HG03520 (cell line): ENCODE measurements around the gene SLC4A5.

Experiments used
- ATAC-seq: cut with Tn5 transposase; IDR thresholded peaks from one replicate; pipeline ENCODE4 v1.9.1; 2021; ENCODE audit warnings: mild to moderate bottlenecking, moderate library complexity; ENCODE audit not compliant: unreplicated experiment

Gene SLC4A5

GRCh38 chr2:74275228-74275627 is 68.0 kb downstream of the SLC4A5 start:
- no peak for ATAC-seq

- no peak for ATAC-seq
Measured at GRCh38 chr2:74269667-74270066, 73.5 kb downstream of the SLC4A5 start.

GRCh38 chr2:74267068-74267467 is 76.1 kb downstream of the SLC4A5 start:
- no peak for ATAC-seq

- no peak for ATAC-seq
Measured at GRCh38 chr2:74264281-74264680, 78.9 kb downstream of the SLC4A5 start.

GRCh38 chr2:74262681-74263080 is 80.5 kb downstream of the SLC4A5 start:
- no peak for ATAC-seq

GRCh38 chr2:74261204-74261864 is 81.9 kb downstream of the SLC4A5 start:
- no peak for ATAC-seq

GRCh38 chr2:74260495-74260894 is 82.7 kb downstream of the SLC4A5 start:
- no peak for ATAC-seq

GRCh38 chr2:74259733-74260132 is 83.5 kb downstream of the SLC4A5 start:
- no peak for ATAC-seq

- ATAC-seq: no peak
Measured at GRCh38 chr2:74259191-74259590, 84.0 kb downstream of the SLC4A5 start.

GRCh38 chr2:74255660-74256213 is 87.5 kb downstream of the SLC4A5 start:
- no peak for ATAC-seq

GRCh38 chr2:74253971-74254310 is 89.3 kb downstream of the SLC4A5 start:
- ATAC-seq: no peak

GRCh38 chr2:74253306-74253970 is 89.8 kb downstream of the SLC4A5 start:
- ATAC-seq: no peak

GRCh38 chr2:74252862-74253261 is 90.4 kb downstream of the SLC4A5 start:
- ATAC-seq: no peak

GRCh38 chr2:74252036-74252435 is 91.2 kb downstream of the SLC4A5 start:
- ATAC-seq: no peak

GRCh38 chr2:74250189-74250631 is 93.0 kb downstream of the SLC4A5 start:
- no peak for ATAC-seq

GRCh38 chr2:74249406-74250122 is 93.7 kb downstream of the SLC4A5 start:
- no peak for ATAC-seq

GRCh38 chr2:74246496-74247195 is 96.6 kb downstream of the SLC4A5 start:
- ATAC-seq: no peak

- no peak for ATAC-seq
Measured at GRCh38 chr2:74244286-74244685, 98.9 kb downstream of the SLC4A5 start.

- no peak for ATAC-seq
Measured at GRCh38 chr2:74242354-74243071, 100.7 kb downstream of the SLC4A5 start.

- no peak for ATAC-seq
Measured at GRCh38 chr2:74239346-74239745, 103.9 kb downstream of the SLC4A5 start.

GRCh38 chr2:74238879-74239278 is 104.3 kb downstream of the SLC4A5 start:
- no peak for ATAC-seq
